Fibroblast of lung (primary cell): ENCODE measurements around the gene METTL25B. TPM values are rescaled to one million over a fixed set of nuclear protein-coding genes. Genes with fewer than 3 reads are reported as not detected.

Experiments used
- DNase-seq, 2 donors: peaks; one replicate each; pipeline versions ENCODE4 v3.0.0 to v3.0.0-alpha.2; 2010; ENCODE audit warnings: low read depth in 2 of 2
- H2AFZ ChIP-seq: 2 replicates; pipeline ENCODE4 v1.5.1; 2012; ENCODE audit warnings: low read length, control low read depth, inconsistent platforms
- H3K27ac ChIP-seq: 2 replicates; pipeline ENCODE4 v1.5.1; 2011; ENCODE audit warnings: low read length, control low read depth; ENCODE audit not compliant: insufficient read depth
- H3K27me3 ChIP-seq: 2 replicates; pipeline ENCODE4 v1.5.1; 2011; ENCODE audit warnings: mild to moderate bottlenecking, low read length; ENCODE audit not compliant: control insufficient read depth, insufficient read depth
- H3K36me3 ChIP-seq: 2 replicates; pipeline ENCODE4 v1.5.1; 2011; ENCODE audit warnings: low read length; ENCODE audit not compliant: control insufficient read depth, insufficient read depth
- H3K4me1 ChIP-seq: 2 replicates; pipeline ENCODE4 v1.5.1; 2011; ENCODE audit warnings: low read length; ENCODE audit not compliant: control insufficient read depth, insufficient read depth; ENCODE audit errors: extremely low read depth
- H3K4me2 ChIP-seq: 2 replicates; pipeline ENCODE4 v1.5.1; 2011; ENCODE audit warnings: low read length, control low read depth; ENCODE audit not compliant: insufficient read depth; ENCODE audit errors: extremely low read depth
- H3K4me3 ChIP-seq, 4 experiments: fragments of 200-600 bp in 1 of 4; sonication (generic) in 1 of 4; replicated peaks in 1 of 4; 2 replicates each; pipeline ENCODE4 v1.5.1; 2011 to 2016; ENCODE audit warnings: low read length in 4 of 4, low read depth in 3 of 4, mild to moderate bottlenecking in 3 of 4, control low read depth in 2 of 4, inconsistent platforms in 1 of 4, mixed read lengths in 1 of 4; ENCODE audit not compliant: insufficient read depth in 1 of 4; ENCODE audit errors: control extremely low read depth in 1 of 4
- H3K79me2 ChIP-seq: 2 replicates; pipeline ENCODE4 v1.5.1; 2012; ENCODE audit warnings: mild to moderate bottlenecking, low read length, inconsistent platforms; ENCODE audit not compliant: control insufficient read depth, insufficient read depth
- H3K9ac ChIP-seq: 2 replicates; pipeline ENCODE4 v1.5.1; 2011; ENCODE audit warnings: mild to moderate bottlenecking, low read length, control low read depth; ENCODE audit not compliant: insufficient read depth
- H3K9me3 ChIP-seq: 2 replicates; pipeline ENCODE4 v1.5.1; 2012; ENCODE audit warnings: low read depth, low read length; ENCODE audit not compliant: control insufficient read depth, insufficient read depth
- H4K20me1 ChIP-seq: 2 replicates; pipeline ENCODE4 v1.5.1; 2011; ENCODE audit warnings: low read length; ENCODE audit not compliant: control insufficient read depth, insufficient read depth; ENCODE audit errors: extremely low read depth
- EZH2 ChIP-seq: IDR thresholded peaks from 2 replicates; pipeline ENCODE4 v1.5.1; 2012; ENCODE audit warnings: low read length, control low read depth, mild to moderate bottlenecking; ENCODE audit errors: missing control alignments
- polyA plus RNA-seq, 2 donors: library from polyadenylated mRNA; depleted of rRNA in 1 of 2; stranded (reverse) in 1 of 2; unstranded in 1 of 2; fragments of >200 nt; gene quantifications; 2 replicates each; pipeline ENCODE4 v1.2.1, GENCODE V29; 2011 to 2012; ENCODE audit warnings: missing spikeins in 1 of 2
- total RNA-seq: library from RNA; depleted of rRNA; stranded (reverse); fragments of >200 nt; gene quantifications from 2 replicates; pipeline ENCODE4 v1.2.1, GENCODE V29; 2014
- TF ChIP-seq, protein P1 (sequence below), 2 donors: IDR thresholded peaks in 1 of 2; conservative IDR thresholded peaks in 1 of 2; 1 replicate in 1 of 2; 2 replicates in 1 of 2; pipeline ENCODE4 v1.5.1; 2011 to 2012; ENCODE audit warnings: low read length in 2 of 2, control low read depth in 1 of 2, inconsistent platforms in 1 of 2, low read depth in 1 of 2, mild to moderate bottlenecking in 1 of 2

Gene METTL25B
- total and polyA plus RNA-seq, 2 donors (not counting 1 experiment from before 2014, with no cell fraction given), result 5.5 to 17.3 TPM

DNA sequence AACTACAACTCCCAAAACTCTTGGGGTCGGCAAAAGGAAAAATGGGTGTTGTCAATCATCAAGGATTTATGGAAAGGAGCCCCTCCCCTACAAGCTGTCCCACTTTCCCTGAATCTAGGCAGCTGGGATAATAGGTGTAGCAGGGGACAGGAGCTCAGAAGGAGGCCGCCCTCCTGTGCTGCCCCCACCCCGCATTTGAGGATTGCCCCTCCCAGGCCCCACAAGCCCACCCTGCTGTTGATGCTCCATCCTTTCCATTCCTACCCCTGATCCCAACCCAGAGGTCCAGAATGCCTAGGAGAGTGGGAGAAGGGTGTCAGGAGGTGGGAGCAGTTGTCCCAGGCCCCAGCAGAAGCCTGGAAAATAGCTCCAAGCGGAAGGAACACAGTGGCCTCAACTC is 14.5 kb downstream of the METTL25B start:
- no peak overlapping the region for H3K9ac ChIP-seq
- H3K27me3 ChIP-seq, result no peaks in the 10 kb centered on the region
- H3K4me3 ChIP-seq, result no peak overlapping the region
- no peak for DNase-seq
- no peaks in the 10 kb centered on the region for H4K20me1 ChIP-seq
- H3K4me1 ChIP-seq, result peaks cover 22% of the 10 kb centered on the region
- no peak overlapping the region for H2AFZ ChIP-seq
- H3K36me3 ChIP-seq, result peaks cover 22% of the 10 kb centered on the region
- H3K79me2 ChIP-seq, result peaks cover 51% of the 10 kb centered on the region
- H3K27ac ChIP-seq, result no peak overlapping the region
- no peak overlapping the region for H3K4me2 ChIP-seq
- H3K9me3 ChIP-seq, result no peaks in the 10 kb centered on the region
- TF ChIP-seq EZH2, result no peak
- TF ChIP-seq, protein P1, sequence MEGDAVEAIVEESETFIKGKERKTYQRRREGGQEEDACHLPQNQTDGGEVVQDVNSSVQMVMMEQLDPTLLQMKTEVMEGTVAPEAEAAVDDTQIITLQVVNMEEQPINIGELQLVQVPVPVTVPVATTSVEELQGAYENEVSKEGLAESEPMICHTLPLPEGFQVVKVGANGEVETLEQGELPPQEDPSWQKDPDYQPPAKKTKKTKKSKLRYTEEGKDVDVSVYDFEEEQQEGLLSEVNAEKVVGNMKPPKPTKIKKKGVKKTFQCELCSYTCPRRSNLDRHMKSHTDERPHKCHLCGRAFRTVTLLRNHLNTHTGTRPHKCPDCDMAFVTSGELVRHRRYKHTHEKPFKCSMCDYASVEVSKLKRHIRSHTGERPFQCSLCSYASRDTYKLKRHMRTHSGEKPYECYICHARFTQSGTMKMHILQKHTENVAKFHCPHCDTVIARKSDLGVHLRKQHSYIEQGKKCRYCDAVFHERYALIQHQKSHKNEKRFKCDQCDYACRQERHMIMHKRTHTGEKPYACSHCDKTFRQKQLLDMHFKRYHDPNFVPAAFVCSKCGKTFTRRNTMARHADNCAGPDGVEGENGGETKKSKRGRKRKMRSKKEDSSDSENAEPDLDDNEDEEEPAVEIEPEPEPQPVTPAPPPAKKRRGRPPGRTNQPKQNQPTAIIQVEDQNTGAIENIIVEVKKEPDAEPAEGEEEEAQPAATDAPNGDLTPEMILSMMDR (conservative IDR thresholded peaks at IDR 0.05 in 1 of 2, IDR thresholded peaks at IDR 0.05 in 1 of 2; ENCODE audit: low read depth in 1 of 2, low read length in 2 of 2), result no peak

DNA sequence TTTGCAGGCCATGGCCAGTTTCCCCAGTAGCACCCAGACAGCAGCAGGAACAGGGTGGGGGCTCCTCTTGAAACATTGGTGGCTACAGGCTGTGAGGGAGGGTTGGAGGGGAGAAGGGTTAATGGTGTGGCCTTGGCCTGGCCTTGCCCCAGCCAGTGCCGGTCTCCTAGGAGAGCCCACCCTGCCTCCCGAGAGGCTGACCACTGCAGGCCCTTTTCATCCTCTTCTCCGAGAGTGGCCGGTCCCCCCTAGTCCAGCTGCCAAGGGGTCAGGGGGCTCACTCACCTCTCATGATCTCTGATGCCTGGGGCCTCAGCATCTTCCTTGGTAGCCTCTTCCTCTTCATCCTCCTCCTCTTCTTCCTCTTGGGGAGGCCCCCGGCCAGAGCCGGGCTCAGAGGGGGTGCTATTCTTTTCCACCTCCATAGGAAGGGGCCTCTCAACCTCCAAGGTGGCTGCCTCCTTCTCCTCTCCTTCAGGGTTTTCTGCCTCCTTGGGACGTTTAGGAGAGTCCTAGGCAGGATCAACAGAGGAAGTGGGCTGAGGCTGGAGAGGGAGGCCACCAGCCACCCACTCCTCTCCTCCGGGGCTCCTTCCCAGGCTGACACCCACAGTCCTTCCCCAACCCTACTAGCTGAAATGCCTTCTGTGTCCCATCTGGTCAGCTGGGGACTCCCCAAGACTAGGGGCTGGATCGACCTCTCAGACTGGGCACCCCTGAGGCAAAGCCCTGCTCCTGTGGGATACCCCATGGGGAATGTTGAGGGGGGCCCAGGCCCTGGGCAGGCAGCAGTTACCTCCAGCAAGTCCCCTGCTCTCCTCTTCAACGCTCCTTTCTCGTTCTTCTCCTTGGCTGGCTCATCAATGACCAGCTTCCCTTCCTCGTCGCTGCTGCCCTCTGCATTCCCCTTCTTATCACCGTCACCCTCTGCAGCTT is 15.4 kb downstream of the METTL25B start:
- TF ChIP-seq EZH2, result no peak
- TF ChIP-seq, protein P1 (conservative IDR thresholded peaks at IDR 0.05 in 1 of 2, IDR thresholded peaks at IDR 0.05 in 1 of 2; ENCODE audit: low read depth in 1 of 2, low read length in 2 of 2), result no peak
- H2AFZ ChIP-seq, result no peak overlapping the region
- no peak overlapping the region for H3K27ac ChIP-seq
- H3K4me3 ChIP-seq, result no peak overlapping the region
- H4K20me1 ChIP-seq, result no peaks in the 10 kb centered on the region
- peaks cover 29% of the 10 kb centered on the region for H3K4me1 ChIP-seq
- H3K79me2 ChIP-seq, result peaks cover 59% of the 10 kb centered on the region
- DNase-seq, result no peak
- no peaks in the 10 kb centered on the region for H3K9me3 ChIP-seq
- no peaks in the 10 kb centered on the region for H3K27me3 ChIP-seq
- H3K9ac ChIP-seq, result no peak overlapping the region
- H3K36me3 ChIP-seq, result peaks cover 20% of the 10 kb centered on the region
- H3K4me2 ChIP-seq, result no peak overlapping the region

DNA sequence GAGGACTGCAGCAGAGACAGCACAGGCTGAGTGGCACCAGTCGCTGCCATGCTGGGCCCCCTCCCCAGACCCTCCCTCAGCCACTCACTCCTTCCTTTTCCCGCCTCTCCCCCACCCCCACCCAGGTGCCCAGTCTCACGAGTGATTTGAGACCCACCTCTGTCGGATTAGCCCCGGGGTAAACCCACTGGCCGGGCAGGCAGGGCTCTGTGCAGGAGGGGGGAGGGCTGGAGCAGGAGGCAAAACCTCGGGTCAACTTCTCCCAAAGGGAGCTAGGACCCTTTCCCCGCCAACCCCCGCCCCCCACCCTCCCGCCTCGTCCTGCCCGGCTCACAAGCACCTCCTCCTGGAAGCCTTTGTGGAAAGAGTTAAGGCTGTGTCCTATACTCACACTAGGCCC is 16.1 kb downstream of the METTL25B start:
- Histone ChIP-seq H3K27ac (peak overlapping the region; percentile 100), H2AFZ (no peak overlapping the region), H3K79me2 (peaks cover 65% of the 10 kb centered on the region), H3K4me3 (no peak overlapping the region), H3K4me1 (peaks cover 33% of the 10 kb centered on the region), H3K27me3 (no peaks in the 10 kb centered on the region), H3K4me2 (no peak overlapping the region), H3K9me3 (no peaks in the 10 kb centered on the region), H3K9ac (no peak overlapping the region), H3K36me3 (peaks cover 20% of the 10 kb centered on the region), H4K20me1 (no peaks in the 10 kb centered on the region)
- no peak for TF ChIP-seq EZH2
- TF ChIP-seq, protein P1 (conservative IDR thresholded peaks at IDR 0.05 in 1 of 2, IDR thresholded peaks at IDR 0.05 in 1 of 2; ENCODE audit: low read depth in 1 of 2, low read length in 2 of 2), result no peak
- DNase-seq, result no peak
